Measurements from ENCODE around the gene ZNF559. TPM values are rescaled to one million over a fixed set of nuclear protein-coding genes. Genes with fewer than 3 reads are reported as not detected.

Gene ZNF559
- 12.0 and 18.8 TPM in 2 replicates for total RNA-seq

DNA sequence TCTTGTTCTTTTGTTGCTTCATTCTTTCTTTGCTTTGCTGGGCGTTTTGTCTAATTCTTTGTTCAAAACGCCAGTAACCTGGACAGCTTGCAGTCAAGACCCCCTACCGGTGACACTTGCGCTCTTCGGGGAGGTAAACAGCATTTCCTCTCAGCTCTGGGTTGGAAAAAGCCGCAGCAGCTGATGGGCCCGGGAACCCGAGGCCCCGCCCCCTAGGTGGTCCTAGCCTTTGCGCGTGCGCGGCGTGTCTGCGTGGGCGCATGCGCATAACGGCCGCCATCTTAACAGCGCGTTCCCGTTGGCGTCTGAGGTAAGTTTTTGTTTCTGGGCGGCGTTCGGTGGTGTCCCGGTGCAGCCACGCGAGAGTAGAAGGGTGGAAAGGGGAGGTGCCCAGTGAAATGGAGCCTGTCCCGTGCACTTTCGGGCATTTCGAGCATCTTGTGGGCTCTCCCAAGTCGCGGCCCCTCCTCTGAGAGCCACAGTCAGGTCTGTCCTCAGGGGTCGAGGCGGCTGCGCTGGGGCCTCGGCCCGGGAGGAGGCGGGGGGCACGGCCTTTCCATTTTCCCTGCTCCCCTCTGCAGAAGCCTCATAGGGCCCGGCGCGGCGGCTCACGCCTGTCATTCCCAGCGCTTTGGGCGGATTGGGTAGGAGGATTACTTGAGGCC is at the start of gene ZNF559:
Gene ZNF559 (plus strand): TSS at position 261 of the 665 bp plus-strand sequence. CDS start 14,371 bp downstream, outside the sequence.

DNA sequence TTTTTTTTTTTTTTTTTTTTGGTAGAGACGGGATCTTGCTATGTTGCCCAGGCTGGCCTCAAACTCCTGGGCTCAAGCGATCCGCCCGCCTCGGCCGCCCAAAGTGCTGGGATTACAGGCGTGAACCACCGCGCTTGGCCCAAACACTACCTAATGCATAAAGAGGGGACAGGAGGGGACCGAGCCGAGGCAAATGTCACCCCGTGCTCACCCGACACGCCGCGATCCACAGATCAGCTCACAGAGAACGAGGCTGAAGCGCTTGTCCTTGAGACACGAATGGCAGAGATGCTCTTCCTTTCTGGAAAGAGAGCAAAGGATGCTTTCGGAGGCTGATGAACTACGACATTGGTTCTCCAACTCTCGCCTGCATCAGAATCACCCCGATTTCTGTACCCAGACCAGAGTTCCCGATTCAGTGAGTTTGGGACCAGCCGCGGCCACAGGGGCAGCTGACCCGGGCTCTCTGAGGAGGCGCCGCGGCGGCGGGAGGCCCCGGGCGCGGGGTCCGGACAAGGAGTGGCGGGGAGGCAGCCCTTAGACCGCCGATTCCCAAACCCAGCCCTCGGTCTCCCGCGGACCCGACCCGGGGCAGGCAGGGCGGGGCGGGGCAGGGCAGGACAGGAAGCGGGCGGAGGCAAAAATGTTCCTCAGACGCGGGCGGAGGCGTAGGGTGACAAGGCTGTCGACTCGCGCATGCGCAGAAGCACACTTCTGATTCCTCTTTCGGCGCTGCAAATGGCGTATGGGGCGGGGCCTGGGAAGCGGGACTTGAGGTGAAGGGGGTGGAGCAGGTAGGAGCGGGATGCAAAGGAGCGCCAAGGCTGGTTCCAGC is 14.6 kb upstream of the ZNF559 start, which contains the start of gene ZNF699:
Gene ZNF699 (minus strand): TSS at position 700 of the 835 bp plus-strand sequence. CDS start 4,719 bp downstream, outside the sequence.

DNA sequence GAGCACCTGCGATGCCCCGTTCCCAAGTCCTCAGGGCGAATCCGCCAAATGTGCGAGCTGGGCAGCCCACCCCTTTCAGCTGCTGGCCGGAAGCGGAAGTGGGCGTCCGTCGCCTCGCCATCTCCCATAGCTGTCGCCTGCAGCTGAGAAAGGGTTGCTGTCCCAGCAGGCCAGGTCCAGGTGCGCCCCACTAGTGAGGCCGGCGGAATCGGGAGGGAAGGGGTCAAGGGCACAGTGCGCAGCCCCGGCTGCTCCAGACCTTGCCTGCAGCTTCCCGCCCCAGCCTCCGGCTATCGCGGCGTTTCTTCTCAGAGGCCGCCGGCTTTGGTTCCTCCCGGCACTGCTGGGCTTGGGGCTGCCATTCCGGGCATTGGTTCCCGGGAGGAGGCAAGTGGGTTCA is 38.9 kb downstream of the ZNF559 start, which contains the start of gene ZNF177:
Gene ZNF177 (plus strand): TSS at position 109 of the 400 bp plus-strand sequence. CDS start 15,299 bp downstream, outside the sequence.

Other genes starting within 250 kb of the ZNF559 start
- gene OR1M1, start 237.1 kb upstream of the ZNF559 start, total RNA-seq, result not detected in 2 replicates
- gene OR7G2, start 216.7 kb upstream of the ZNF559 start, total RNA-seq, result not detected in 2 replicates
- not detected in 2 replicates for gene OR7G1, start 208.4 kb upstream of the ZNF559 start, total RNA-seq
- gene OR7G3, start 197.2 kb upstream of the ZNF559 start, total RNA-seq, result not detected in 2 replicates
- gene ZNF317, start 183.8 kb upstream of the ZNF559 start, total RNA-seq, result 28.5 and 30.0 TPM in 2 replicates
- not detected in 2 replicates for gene OR7D2, start 145.2 kb upstream of the ZNF559 start, total RNA-seq
- gene OR7D4, start 104.6 kb upstream of the ZNF559 start, total RNA-seq, result not detected in 2 replicates
- gene OR7E24, start 73.2 kb upstream of the ZNF559 start, total RNA-seq, result not detected in 2 replicates
- 26.1 and 38.5 TPM in 2 replicates for gene ZNF699, start 14.3 kb upstream of the ZNF559 start, total RNA-seq
- gene ZNF177, start 38.8 kb downstream of the ZNF559 start, total RNA-seq, result 1.3 and 1.5 TPM in 2 replicates
- 13.1 and 14.1 TPM in 2 replicates for gene ZNF266, start 111.4 kb downstream of the ZNF559 start, total RNA-seq
- gene ZNF560, start 174.4 kb downstream of the ZNF559 start, total RNA-seq, result 1.5 and 2.6 TPM in 2 replicates
- 29.9 and 30.5 TPM in 2 replicates for gene ZNF426, start 214.5 kb downstream of the ZNF559 start, total RNA-seq

Data from hair follicle dermal papilla cell (primary cell).